HepG2 (cell line): ENCODE measurements around the gene RBPJ. TPM values are rescaled to one million over a fixed set of nuclear protein-coding genes. Genes with fewer than 3 reads are reported as not detected.
A peak's percentile ranks its signal among the peaks of the same experiment; 100 is the strongest.

Experiments used
- ATAC-seq: fragments of 200-7000 bp; cut with Tn5 transposase; 3 replicates; pipeline ENCODE4 v1.9.1; 2020; ENCODE audit warnings: mild to moderate bottlenecking, moderate library complexity
- BruUV-seq: library from RNA; stranded (reverse); fragments of 400-500 nt; replicated peaks from 2 replicates; lab custom pipeline; 2021; lab: Mats Ljungman, UMichigan
- CTCF ChIA-PET: fragments of 300-600 bp; formaldehyde crosslinking; extraction: SDS; loops from one replicate; lab custom pipeline; 2021; ENCODE audit warnings: low total read pairs, inconsistent platforms, low intra/inter-chr PET ratio; lab: Yijun Ruan, JAX
- POLR2A ChIA-PET: fragments of 350-600 bp; sonication (Branson Sonifier 250); formaldehyde crosslinking; loops from one replicate; lab custom pipeline; 2020; ENCODE audit warnings: antibody characterized with exemption, inconsistent platforms; lab: Yijun Ruan, JAX
- DNase-seq: peaks from one replicate; pipeline ENCODE4 v3.0.0-alpha.2; 2015; ENCODE audit warnings: low spot score
- FAIRE-seq: peaks from 3 replicates; lab custom pipeline; 2011; peaks lifted over from hg19 to GRCh38; lab: Jason Lieb, UNC
- H2AFZ ChIP-seq: one replicate; pipeline ENCODE4 v1.6.1; 2011; ENCODE audit warnings: low read length, inconsistent platforms
- H3K27ac ChIP-seq: fragments of 300-600 bp; 3 replicates; pipeline ENCODE4 v1.8.0; 2011; ENCODE audit warnings: mixed run types, mild to moderate bottlenecking, mixed read lengths, low read length, inconsistent platforms; ENCODE audit not compliant: insufficient read depth; ENCODE audit errors: extremely low read length
- H3K27me3 ChIP-seq, 2 experiments: fragments of 200-600 bp in 1 of 2; 2 replicates in 1 of 2; 3 replicates in 1 of 2; pipeline versions ENCODE4 v1.6.0 to v1.8.0; 2011; ENCODE audit warnings: low read length in 2 of 2, mild to moderate bottlenecking in 2 of 2, moderate library complexity in 2 of 2, inconsistent platforms in 1 of 2; ENCODE audit not compliant: insufficient read depth in 2 of 2, control insufficient read depth in 1 of 2
- H3K36me3 ChIP-seq, 2 experiments: fragments of 200-600 bp in 1 of 2; replicated peaks in 1 of 2; 2 replicates in 1 of 2; 3 replicates in 1 of 2; pipeline versions ENCODE4 v1.5.1 to v1.8.0; 2011; ENCODE audit warnings: low read length in 2 of 2, inconsistent platforms in 1 of 2; ENCODE audit not compliant: insufficient read depth in 2 of 2, control insufficient read depth in 1 of 2
- H3K4me1 ChIP-seq: 2 replicates; pipeline ENCODE4 v1.5.1; 2012; ENCODE audit warnings: low read length, inconsistent platforms; ENCODE audit not compliant: insufficient read depth
- H3K4me2 ChIP-seq: 2 replicates; pipeline ENCODE4 v1.6.0; 2011; ENCODE audit warnings: low read depth, low read length, inconsistent platforms
- H3K4me3 ChIP-seq, 3 experiments: fragments of 200-600 bp in 1 of 3; sonication (generic), shearing (Covaris generic) in 1 of 3; replicated peaks in 1 of 3; 2 replicates each; pipeline ENCODE4 v1.5.1; 2011 to 2016; ENCODE audit warnings: low read length in 3 of 3, inconsistent platforms in 2 of 3, low read depth in 2 of 3, mild to moderate bottlenecking in 2 of 3, control low read depth in 1 of 3, mixed read lengths in 1 of 3; ENCODE audit not compliant: insufficient read depth in 1 of 3
- H3K79me2 ChIP-seq: one replicate; pipeline ENCODE4 v1.6.1; 2011; ENCODE audit warnings: low read length, inconsistent platforms; ENCODE audit not compliant: insufficient read depth
- H3K9ac ChIP-seq: 2 replicates; pipeline ENCODE4 v1.6.0; 2011; ENCODE audit warnings: mild to moderate bottlenecking, low read depth, low read length, inconsistent platforms; ENCODE audit not compliant: insufficient read depth
- H3K9me3 ChIP-seq: 2 replicates; pipeline ENCODE4 v1.5.1; 2012; ENCODE audit warnings: mild to moderate bottlenecking, low read length
- H4K20me1 ChIP-seq: 2 replicates; pipeline ENCODE4 v1.6.0; 2011; ENCODE audit warnings: inconsistent platforms, mild to moderate bottlenecking, low read length, moderate library complexity; ENCODE audit not compliant: insufficient read depth
- ATF7-NPFF ChIP-seq: sonication (generic); formaldehyde crosslinking; IDR thresholded peaks from 2 replicates; pipeline ENCODE4 v1.8.1; 2023; ENCODE audit warnings: mild to moderate bottlenecking, low read depth, missing genetic modification reagents, moderate library complexity
- CEBPG ChIP-seq: IDR thresholded peaks from 2 replicates; pipeline ENCODE4 v1.6.1; 2016
- CENPX ChIP-seq: sonication (generic); formaldehyde crosslinking; IDR thresholded peaks from 2 replicates; pipeline ENCODE4 v1.9.0; 2021; ENCODE audit warnings: mild to moderate bottlenecking, missing genetic modification reagents, moderate library complexity
- DPF2 ChIP-seq: sonication (generic); formaldehyde crosslinking; IDR thresholded peaks from 2 replicates; pipeline ENCODE4 v1.4.0; 2020; ENCODE audit warnings: mild to moderate bottlenecking, low read depth, missing genetic modification reagents, borderline replicate concordance
- FOXA1 ChIP-seq, 2 experiments: fragments of 450-650 bp in 1 of 2; sonication (generic) in 1 of 2; formaldehyde crosslinking in 1 of 2; IDR thresholded peaks; 2 replicates each; pipeline versions ENCODE4 v1.4.0 to v1.6.1; 2016 to 2020; ENCODE audit warnings: missing genetic modification reagents in 1 of 2
- FOXP4 ChIP-seq: sonication (generic); formaldehyde crosslinking; IDR thresholded peaks from 2 replicates; pipeline ENCODE4 v1.4.0; 2020; ENCODE audit warnings: missing genetic modification reagents
- PHF20 ChIP-seq: sonication (generic); formaldehyde crosslinking; IDR thresholded peaks from 2 replicates; pipeline ENCODE4 v1.5.0; 2020; ENCODE audit warnings: mild to moderate bottlenecking, missing genetic modification reagents
- RBAK ChIP-seq: sonication (generic); formaldehyde crosslinking; IDR thresholded peaks from 2 replicates; pipeline ENCODE4 v1.5.1; 2020; ENCODE audit warnings: mild to moderate bottlenecking, missing genetic modification reagents
- SAP130 ChIP-seq: IDR thresholded peaks from 2 replicates; pipeline ENCODE4 v1.6.1; 2016; ENCODE audit warnings: low read depth
- SETDB1 ChIP-seq: sonication (generic); formaldehyde crosslinking; IDR thresholded peaks from 2 replicates; pipeline ENCODE4 v1.5.1; 2020; ENCODE audit warnings: missing genetic modification reagents, mild to moderate bottlenecking, borderline replicate concordance
- SOX6 ChIP-seq, 2 experiments: fragments of 450-650 bp in 1 of 2; sonication (generic) in 1 of 2; formaldehyde crosslinking in 1 of 2; IDR thresholded peaks; 2 replicates each; pipeline versions ENCODE4 v1.4.0 to v1.6.1; 2017 to 2020; ENCODE audit warnings: antibody characterized with exemption in 1 of 2, mild to moderate bottlenecking in 1 of 2, missing genetic modification reagents in 1 of 2
- TCF7 ChIP-seq: sonication (generic); IDR thresholded peaks from 2 replicates; pipeline ENCODE4 v1.6.1; 2016; ENCODE audit warnings: antibody characterized with exemption, low read depth
- ZNF292 ChIP-seq: sonication (generic); formaldehyde crosslinking; IDR thresholded peaks from 2 replicates; pipeline ENCODE4 v1.8.1; 2022; ENCODE audit warnings: mild to moderate bottlenecking, low read depth, missing genetic modification reagents, borderline replicate concordance
- ZNF296 ChIP-seq: sonication (generic); formaldehyde crosslinking; conservative IDR thresholded peaks from 2 replicates; pipeline ENCODE4 v1.5.0; 2020; ENCODE audit warnings: mild to moderate bottlenecking, missing genetic modification reagents
- ZNF614 ChIP-seq: IDR thresholded peaks from 2 replicates; pipeline ENCODE4 v1.6.1; 2018; ENCODE audit warnings: missing biosample characterization, missing genetic modification reagents, inconsistent platforms, borderline replicate concordance
- ZNF749 ChIP-seq: sonication (generic); formaldehyde crosslinking; IDR thresholded peaks from 2 replicates; pipeline ENCODE4 v1.8.0; 2022; ENCODE audit warnings: mild to moderate bottlenecking, missing genetic modification reagents, moderate library complexity, borderline replicate concordance
- WGBS: methylation state at CpG from one replicate; pipeline ENCODE4 v1.1.6; 2017; ENCODE audit warnings: low lambda C conversion rate; 5-methylcytosine and 5-hydroxymethylcytosine counted together
- in situ Hi-C: cut with HindIII; loops from 2 replicates; pipeline ENCODE4 v1.10.0; 2017; ENCODE audit warnings: low pct_unique_long_range_greater_than_20kb; ENCODE audit not compliant: extremely low pct_ligation_motif_present
- intact Hi-C: fragments of 100-400 bp; cut with micrococcal nuclease; formaldehyde crosslinking; loops from one replicate; pipeline ENCODE4 v1.10.0; 2022; ENCODE audit not compliant: unreplicated experiment
- polyA plus RNA-seq, 8 experiments: library from polyadenylated mRNA; depleted of rRNA in 3 of 8; stranded (reverse) in 7 of 8; unstranded in 1 of 8; fragments of >200 nt; fragmentation: Illumina TruSeq in 4 of 8; extraction: Trizol in 4 of 8; gene quantifications; 2 replicates each; pipeline versions ENCODE4 v1.2.1 to v1.2.3, GENCODE V29; 2011 to 2016; ENCODE audit warnings: low read depth in 4 of 8, missing spikeins in 1 of 8, mixed read lengths in 1 of 8; ENCODE audit not compliant: insufficient read depth in 1 of 8
- total RNA-seq, 5 experiments: library from RNA; depleted of rRNA; stranded (reverse); fragments of >200 nt; fragmentation: Illumina TruSeq; extraction: Trizol; gene quantifications; 2 replicates each; pipeline ENCODE4 v1.2.3, GENCODE V29; 2016; ENCODE audit warnings: low read depth in 1 of 5

The RBPJ gene
- total and polyA plus RNA-seq, 2 of the 13 experiments (the other 11 are each of a cell fraction or from before 2014, with no cell fraction given): 25.9 to 33.2 TPM

GRCh38 chr4:26463386-26463785, 142.6 kb downstream of the RBPJ start:
- 50% methylated on average over 2 of the region's 2 CpGs for WGBS
- no peak overlapping the region for H2AFZ ChIP-seq
- no peaks in the 10 kb centered on the region for H3K79me2 ChIP-seq
- no TSS peak for BruUV-seq
- no peak overlapping the region for H3K9ac ChIP-seq
- in situ Hi-C loops (loop anchor here (10.0 kb wide), 1 partner anchor 261 kb away; no protein-coding TSS in a partner anchor), intact Hi-C loops (no loop called here)
- H3K4me1 ChIP-seq: peaks cover 26% of the 10 kb centered on the region
- H3K27me3 ChIP-seq: no peaks in the 10 kb centered on the region; a peak in 2 of 5 replicates
- DNase-seq (no peak), ATAC-seq (no peak), FAIRE-seq (no peak)
- H3K4me2 ChIP-seq: no peak overlapping the region
- no peaks in the 10 kb centered on the region for H3K36me3 ChIP-seq
- no peaks in the 10 kb centered on the region for H4K20me1 ChIP-seq
- CTCF ChIA-PET: no interaction called here
- POLR2A ChIA-PET: no interaction called here
- H3K4me3 ChIP-seq: no peak overlapping the region
- H3K27ac ChIP-seq: no peak overlapping the region
- TF ChIP-seq RBAK: peak; percentile 96
- no peak for TF ChIP-seq PHF20 (CRISPR knock-in tag)
- no peaks in the 10 kb centered on the region for H3K9me3 ChIP-seq

GRCh38 chr4:26464420-26465095, 143.7 kb downstream of the RBPJ start:
- H2AFZ ChIP-seq: no peak overlapping the region
- no peaks in the 10 kb centered on the region; a peak in 2 of 5 replicates for H3K27me3 ChIP-seq
- peak overlapping the region; percentile 27; the same call in 1 of the 2 replicates for H3K9ac ChIP-seq
- WGBS: 16% methylated on average over 14 of the region's 14 CpGs
- POLR2A ChIA-PET: no interaction called here
- no peaks in the 10 kb centered on the region for H3K9me3 ChIP-seq
- no peaks in the 10 kb centered on the region for H4K20me1 ChIP-seq
- H3K36me3 ChIP-seq: no peaks in the 10 kb centered on the region
- no peak overlapping the region for H3K27ac ChIP-seq
- H3K4me2 ChIP-seq: peak overlapping the region; percentile 94
- no peaks in the 10 kb centered on the region for H3K79me2 ChIP-seq
- FAIRE-seq: peak; percentile 21
- peak; percentile 21 for DNase-seq
- ATAC-seq: peak; percentile 81
- H3K4me3 ChIP-seq: peak overlapping the region; percentile 46 to 59 (median 59)
- CTCF ChIA-PET: no interaction called here
- intact Hi-C loops: no loop called here
- in situ Hi-C loops: loop anchor here (10.0 kb wide), 1 partner anchor 260 kb away; no protein-coding TSS in a partner anchor
- no TSS peak for BruUV-seq
- peaks cover 17% of the 10 kb centered on the region for H3K4me1 ChIP-seq
- TF ChIP-seq SAP130 (CRISPR knock-in tag) (peak; percentile 47), SETDB1 (no peak), CEBPG (0 out of 2 replicates have a peak, but pooled peaks have one; percentile 7), ATF7-NPFF (CRISPR knock-in tag) (peak; percentile 53; the same call in 1 of the 2 replicates), SOX6 (IDR thresholded peaks at IDR 0.05) (no peak), SOX6 (CRISPR knock-in tag; IDR thresholded peaks at IDR 0.05) (0 out of 2 replicates have a peak, but pooled peaks have one; percentile 11), ZNF292 (CRISPR knock-in tag) (peak; percentile 24; the same call in 1 of the 2 replicates), DPF2 (CRISPR knock-in tag) (no peak), ZNF749 (no peak), FOXA1 (IDR thresholded peaks at IDR 0.05) (no peak), FOXA1 (CRISPR knock-in tag; IDR thresholded peaks at IDR 0.05) (peak; percentile 72), CENPX (no peak), ZNF614 (no peak), TCF7 (peak; percentile 68), FOXP4 (CRISPR knock-in tag) (0 out of 2 replicates have a peak, but pooled peaks have one; percentile 5), ZNF296 (CRISPR knock-in tag) (no peak)
